DND-41 (cell line): ENCODE measurements around the gene NRF1.

Experiments used
- EZH2 ChIP-seq: IDR thresholded peaks from 3 replicates; pipeline ENCODE4 v1.6.1; 2012; ENCODE audit warnings: borderline replicate concordance, low read depth, mild to moderate bottlenecking, moderate library complexity, low read length, inconsistent platforms; ENCODE audit not compliant: severe bottlenecking
- TF ChIP-seq, protein P1 (sequence below): IDR thresholded peaks from 2 replicates; pipeline ENCODE4 v1.5.1; 2012; ENCODE audit warnings: borderline replicate concordance, low read length, moderate library complexity, mild to moderate bottlenecking; ENCODE audit not compliant: poor library complexity, severe bottlenecking; ENCODE audit errors: extremely low read depth

- TF ChIP-seq, protein P1, sequence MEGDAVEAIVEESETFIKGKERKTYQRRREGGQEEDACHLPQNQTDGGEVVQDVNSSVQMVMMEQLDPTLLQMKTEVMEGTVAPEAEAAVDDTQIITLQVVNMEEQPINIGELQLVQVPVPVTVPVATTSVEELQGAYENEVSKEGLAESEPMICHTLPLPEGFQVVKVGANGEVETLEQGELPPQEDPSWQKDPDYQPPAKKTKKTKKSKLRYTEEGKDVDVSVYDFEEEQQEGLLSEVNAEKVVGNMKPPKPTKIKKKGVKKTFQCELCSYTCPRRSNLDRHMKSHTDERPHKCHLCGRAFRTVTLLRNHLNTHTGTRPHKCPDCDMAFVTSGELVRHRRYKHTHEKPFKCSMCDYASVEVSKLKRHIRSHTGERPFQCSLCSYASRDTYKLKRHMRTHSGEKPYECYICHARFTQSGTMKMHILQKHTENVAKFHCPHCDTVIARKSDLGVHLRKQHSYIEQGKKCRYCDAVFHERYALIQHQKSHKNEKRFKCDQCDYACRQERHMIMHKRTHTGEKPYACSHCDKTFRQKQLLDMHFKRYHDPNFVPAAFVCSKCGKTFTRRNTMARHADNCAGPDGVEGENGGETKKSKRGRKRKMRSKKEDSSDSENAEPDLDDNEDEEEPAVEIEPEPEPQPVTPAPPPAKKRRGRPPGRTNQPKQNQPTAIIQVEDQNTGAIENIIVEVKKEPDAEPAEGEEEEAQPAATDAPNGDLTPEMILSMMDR: no peak
- no peak for TF ChIP-seq EZH2
Observed at GRCh38 chr7:129719980-129720732, 108.6 kb downstream of the NRF1 start.
